Fibroblast of skin of scalp (primary cell): ENCODE data around the gene NUDT16L1.
"Not testable (repeated sequence)": the region's sequence is repeated elsewhere in the genome, so short reads cannot be mapped to it uniquely, and the experiment has no call there.

Experiments used
- DNase-seq: peaks from one replicate; pipeline ENCODE4 v3.0.0-alpha.2; 2013

The NUDT16L1 gene

GRCh38 chr16:4724661-4725270, 31.4 kb downstream of the NUDT16L1 start:
- DNase-seq: no peak

- DNase-seq: no peak
Measured at GRCh38 chr16:4726616-4727015, 33.3 kb downstream of the NUDT16L1 start.

DNA sequence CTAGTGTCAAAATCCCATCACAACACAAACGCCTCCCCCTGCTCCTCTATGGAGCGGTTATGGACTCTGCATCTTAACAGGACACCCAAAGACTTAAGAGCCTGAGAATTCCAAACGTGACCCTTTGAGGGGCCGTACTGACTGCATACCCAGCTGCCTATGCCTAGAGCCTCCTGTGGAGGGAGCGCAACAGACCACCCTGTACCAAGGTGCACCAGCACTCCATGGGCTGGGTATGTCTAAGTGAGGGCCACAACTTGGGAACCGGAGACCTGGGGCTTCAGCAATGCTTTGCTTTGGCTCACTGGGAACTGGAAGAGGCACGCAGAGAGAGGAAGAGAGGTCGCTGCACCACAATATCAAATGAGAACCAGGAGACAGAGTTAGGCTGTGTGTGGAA, 35.3 kb downstream of the NUDT16L1 start:
- DNase-seq: no peak

DNA sequence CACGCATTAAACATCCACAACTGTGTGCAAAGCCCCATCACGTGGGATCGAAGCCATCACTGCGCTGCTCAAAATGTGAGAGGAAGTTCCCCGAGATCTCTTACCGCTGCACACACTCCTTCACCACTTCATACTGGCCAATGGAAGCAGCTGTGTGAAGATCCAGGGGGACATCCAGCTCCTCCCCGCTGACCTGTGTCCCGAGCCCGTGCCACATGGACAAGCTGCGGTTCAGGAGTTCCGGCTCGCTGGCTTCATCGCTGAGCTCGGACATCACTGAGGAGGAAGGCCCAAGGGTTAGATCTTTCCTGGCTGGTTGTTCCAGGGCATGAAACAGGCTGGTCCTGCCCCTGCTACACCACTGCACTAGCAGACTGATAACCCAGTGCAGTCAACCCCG, 36.5 kb downstream of the NUDT16L1 start:
- no peak for DNase-seq

DNA sequence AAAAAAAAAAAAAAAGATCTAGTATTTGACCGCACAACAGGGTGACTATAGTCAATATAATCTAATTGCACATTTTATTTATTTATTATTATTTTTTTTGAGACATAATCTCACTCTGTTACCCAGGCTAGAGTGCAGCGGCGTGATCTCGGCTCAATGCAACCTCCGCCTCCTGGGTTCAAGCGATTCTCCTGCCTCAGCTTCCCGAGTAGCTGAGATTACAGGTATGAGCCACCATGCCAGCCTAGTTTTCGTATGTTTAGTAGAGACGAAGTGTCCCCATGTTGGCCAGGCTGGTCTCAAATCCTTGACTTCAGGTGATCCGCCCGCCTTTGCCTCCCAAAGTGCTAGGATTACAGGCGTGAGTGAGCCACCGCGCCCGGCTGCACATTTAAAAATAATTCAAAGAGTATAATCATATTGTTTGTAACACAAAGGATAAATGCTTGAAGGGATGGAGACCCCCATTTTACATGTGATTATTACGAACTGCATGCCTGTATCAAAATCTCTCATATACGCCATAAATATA, 39.9 kb downstream of the NUDT16L1 start:
- no peak for DNase-seq

DNA sequence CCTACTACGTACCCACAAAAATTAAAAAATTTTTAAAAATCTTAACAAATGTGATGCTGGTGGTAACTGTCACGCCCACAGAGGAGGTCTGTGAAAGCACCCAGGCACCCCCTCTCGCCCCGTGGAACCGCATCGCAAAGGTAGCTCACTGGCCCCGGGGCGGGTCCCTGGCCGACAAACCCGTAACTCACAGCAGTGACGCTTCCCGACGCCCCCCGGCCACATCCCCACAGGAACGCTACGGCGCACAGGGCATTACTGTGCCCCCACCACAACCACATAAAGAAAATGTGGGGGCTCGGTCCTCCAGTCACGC, 40.3 kb downstream of the NUDT16L1 start:
- no peak for DNase-seq

- DNase-seq: peak; percentile 98
Measured at GRCh38 chr16:4734063-4734729, 40.8 kb downstream of the NUDT16L1 start, which contains the start of the genes ANKS3 and DNAAF8. ANKS3 (minus strand) TSS chr16:4734271; CDS start chr16:4730149, 4,122 bp downstream. DNAAF8 (plus strand) TSS chr16:4734537; CDS start chr16:4736515, 1,978 bp downstream.

GRCh38 chr16:4734730-4735535, 41.6 kb downstream of the NUDT16L1 start:
- peak; percentile 86 for DNase-seq

- no peak for DNase-seq
Measured at GRCh38 chr16:4736546-4736945, 43.2 kb downstream of the NUDT16L1 start.

DNA sequence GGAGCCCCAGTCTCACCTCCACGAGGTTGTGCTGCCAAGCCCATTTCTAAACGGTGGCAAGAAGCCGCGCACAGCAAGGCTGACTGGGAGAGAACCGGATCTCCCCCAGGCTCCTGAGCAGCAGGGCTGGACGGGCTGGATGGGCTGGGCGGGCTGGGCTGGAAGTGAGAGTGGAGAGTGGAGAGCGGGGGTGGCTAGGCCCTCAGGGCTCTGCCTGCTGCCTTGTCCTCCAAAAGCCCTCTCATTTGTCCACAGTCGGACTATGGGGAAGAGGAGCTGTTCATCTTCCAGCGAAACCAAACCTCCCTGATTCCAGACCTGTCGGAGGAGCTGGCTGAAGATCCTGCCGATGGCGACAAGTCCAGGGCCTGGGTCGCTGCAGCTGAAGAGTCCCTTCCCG, 44.2 kb downstream of the NUDT16L1 start:
- DNase-seq: no peak

DNA sequence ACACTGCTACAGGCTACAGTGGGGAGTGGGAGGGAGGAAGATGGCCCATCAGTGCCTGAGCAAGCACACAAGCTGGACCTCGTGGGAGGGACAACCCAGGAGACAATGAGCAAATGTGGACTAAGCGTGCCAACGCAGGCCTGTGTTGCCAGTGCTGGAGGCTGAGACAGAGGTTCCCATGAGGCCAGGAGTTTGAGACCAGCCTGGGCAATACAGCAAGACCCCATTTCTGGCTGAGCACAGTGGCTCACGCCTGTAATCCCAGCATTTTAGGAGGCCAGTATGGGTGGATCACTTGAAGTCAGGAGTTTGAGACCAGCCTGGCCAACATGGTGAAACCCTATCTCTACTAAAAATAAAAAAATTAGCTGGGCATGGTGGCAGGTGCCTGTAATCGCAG, 45.0 kb downstream of the NUDT16L1 start:
- not testable (repeated sequence) for DNase-seq

GRCh38 chr16:4743226-4743878, 50.0 kb downstream of the NUDT16L1 start:
- DNase-seq: no peak

GRCh38 chr16:4744555-4745273, 51.4 kb downstream of the NUDT16L1 start:
- no peak for DNase-seq

DNA sequence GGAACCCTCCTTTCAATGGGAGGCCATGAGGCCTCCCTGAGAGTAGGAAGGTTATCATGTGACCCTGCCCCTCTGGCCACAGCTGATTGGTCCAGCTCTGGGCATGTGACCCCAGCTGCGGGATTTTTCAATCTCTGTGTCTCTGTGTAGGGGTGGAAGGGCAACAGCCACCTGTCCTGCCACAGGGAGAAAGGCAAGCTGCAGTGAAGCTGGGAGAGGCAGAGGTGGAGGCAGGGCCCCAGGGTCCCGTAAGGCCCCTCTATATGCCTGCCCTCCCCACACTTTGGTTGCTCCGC, 51.9 kb downstream of the NUDT16L1 start:
- no peak for DNase-seq
